GM21390 (cell line): ENCODE data around the gene AMBRA1.

Experiments
- ATAC-seq: cut with Tn5 transposase; IDR thresholded peaks from one replicate; pipeline ENCODE4 v1.9.1; 2021; ENCODE audit not compliant: unreplicated experiment

The AMBRA1 gene

DNA sequence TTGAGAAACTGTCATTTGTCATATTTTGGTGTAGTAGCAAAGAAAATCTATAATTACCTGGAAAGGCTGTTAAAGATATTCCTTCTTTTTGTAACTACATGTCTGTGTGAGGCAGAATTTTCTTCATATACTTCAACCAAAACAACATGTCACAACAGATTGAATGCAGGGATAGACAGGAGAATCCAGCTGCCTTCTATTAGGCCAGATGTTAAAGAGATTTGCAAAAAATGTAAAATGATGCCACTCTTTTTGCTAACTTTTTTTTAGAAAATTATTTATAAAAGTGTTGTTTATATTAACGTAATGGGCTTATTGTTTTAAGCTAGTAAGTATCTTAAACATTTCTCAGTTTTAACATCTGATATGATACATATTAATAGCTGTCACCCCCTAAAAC lies 233.9 kb downstream of the AMBRA1 start:
- no peak for ATAC-seq

DNA sequence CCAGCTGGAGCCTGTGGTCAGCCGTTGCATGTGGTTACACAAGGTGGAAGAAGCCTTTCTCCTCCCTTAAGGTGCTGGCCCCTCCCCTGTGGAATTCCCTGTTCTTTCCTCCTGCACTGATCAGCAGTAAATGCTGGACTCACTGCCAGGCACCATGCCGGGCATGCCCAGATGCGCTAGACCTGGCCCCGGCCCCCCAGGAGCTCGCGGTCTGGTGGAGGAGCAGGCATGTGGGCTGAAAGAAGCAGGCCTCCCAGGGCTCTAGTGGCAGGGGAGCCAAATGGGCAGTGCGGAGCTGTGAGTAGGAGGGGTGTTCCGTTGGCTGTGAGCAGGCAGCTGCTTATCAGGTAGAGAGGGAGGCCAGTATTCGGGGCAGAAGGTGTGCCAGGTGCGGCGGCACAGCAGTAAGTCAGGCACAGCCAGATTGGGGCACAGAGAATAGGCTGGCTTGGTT lies 236.3 kb downstream of the AMBRA1 start:
- ATAC-seq, result no peak

DNA sequence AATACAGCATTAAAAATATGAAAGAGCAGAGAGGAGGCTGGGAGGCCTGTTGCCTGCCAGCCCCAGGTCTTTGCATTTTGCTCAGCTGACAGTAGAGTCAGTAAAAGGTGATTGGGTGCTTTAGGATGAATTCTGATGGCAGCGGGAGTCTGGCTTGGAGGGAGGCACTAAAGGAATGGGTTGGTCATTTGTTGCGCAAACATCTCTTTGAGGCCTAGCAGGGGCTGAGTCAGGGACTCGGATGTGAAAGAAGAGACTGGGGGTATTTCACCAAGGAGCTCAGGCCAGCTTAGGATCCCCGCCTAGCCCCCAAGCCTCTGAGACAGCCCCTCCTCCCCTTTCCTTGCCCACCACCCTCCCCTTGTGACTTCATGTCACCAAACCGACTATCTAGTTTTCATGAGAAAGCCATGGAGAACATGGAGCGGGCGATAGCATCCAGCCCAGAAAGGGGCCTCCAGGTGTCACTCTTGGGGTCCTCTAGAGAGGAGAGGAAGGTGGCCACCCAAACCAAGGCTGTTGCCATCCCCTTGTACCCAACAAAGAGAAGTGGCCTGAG lies 236.8 kb downstream of the AMBRA1 start:
- ATAC-seq, result no peak

DNA sequence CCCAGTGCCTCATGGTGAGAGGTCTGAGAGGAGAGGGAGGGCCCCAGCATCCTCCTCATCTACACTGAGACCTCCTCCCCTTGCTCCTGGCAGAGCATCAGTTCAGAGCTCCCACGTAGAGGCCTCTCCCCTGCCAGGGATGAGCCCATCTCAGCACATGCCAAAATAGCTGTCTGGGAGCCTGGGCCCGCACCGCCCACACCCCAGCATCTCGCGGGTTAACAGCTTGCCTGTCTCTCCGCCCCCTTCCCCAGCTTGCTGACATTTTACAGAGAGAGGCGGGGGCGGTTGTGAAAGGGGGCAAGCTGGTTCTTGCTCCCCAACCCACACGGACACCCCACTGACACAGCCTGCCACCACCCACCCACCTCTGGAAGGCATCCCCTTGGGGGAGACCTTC lies 240.1 kb downstream of the AMBRA1 start:
- no peak for ATAC-seq

DNA sequence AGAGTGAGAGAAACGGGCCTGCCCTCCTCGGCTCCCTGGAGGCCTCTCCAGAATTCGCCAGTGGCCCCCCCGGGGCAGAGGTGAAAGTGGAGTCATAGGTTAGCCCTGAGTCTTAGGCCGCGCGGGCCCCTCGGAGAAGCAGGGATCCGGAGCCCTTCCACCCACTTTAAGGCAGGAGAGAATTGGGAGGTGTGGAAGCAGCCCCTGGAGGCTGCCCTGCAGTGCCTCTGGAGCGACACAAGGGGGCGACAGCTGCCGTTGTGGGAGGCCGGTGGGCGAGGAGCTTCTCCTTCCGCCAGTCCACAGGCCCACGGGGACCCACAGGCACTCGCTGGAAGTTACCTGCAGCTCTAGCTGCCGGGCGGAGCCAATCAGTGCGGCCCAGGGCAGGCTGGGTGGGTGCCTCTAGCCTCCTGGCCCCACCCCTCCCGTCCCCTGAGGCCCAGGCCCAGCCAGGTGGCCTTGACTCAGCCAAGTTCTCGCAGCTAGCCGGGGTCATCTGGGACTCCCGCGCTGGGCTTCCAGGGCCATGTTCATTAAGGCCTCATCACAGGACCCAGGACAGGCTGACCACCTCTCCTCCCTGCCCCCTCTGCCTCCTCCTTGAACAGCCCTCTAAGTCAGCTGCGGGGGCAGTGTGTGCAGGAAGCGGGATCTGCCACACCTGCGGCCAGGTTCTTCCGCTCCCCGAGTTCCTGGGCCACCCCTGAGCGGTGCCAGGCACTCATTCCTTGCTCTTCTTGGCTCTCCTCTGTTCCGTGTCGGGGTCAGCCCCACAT lies 241.6 kb downstream of the AMBRA1 start:
- no peak for ATAC-seq

DNA sequence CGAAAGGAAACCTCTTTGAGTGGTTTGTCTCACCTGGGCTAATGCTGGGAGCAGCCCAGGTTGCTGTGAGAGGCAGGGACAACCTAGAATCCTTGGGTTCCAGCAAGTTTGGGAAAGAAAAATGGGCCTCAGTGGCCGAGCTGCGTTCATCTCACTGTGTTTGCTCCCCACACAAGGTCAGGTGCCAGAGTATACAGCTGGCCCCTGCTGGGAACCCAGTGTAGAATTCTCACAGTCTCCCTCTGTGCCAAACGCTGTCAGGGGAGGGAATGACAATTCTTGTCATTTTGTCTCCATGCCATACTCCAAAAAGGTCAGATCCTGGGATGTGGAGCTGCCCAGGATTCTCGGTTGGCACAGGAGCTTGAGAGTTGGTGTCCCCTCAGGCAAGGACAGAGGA lies 242.2 kb downstream of the AMBRA1 start:
- no peak for ATAC-seq

DNA sequence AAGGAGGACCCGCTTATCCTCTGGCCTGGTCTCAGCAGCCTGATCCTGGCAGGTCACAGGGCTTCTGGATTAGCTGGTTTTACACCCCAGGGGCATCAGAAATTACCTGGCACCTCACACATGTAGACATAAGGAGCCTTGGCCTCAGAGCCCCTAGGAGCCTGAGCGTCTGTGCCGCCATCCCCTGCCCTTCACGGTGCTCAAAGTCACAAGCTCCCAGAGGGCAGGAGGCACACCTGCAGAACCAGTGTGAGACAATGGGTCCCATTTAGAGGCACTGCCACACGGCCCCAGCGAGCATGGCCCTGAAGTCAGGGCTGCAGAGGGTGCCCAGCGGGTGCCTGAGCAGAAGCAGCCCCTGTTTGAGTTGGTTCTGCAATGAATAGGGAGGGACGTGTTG lies 242.7 kb downstream of the AMBRA1 start:
- no peak for ATAC-seq

DNA sequence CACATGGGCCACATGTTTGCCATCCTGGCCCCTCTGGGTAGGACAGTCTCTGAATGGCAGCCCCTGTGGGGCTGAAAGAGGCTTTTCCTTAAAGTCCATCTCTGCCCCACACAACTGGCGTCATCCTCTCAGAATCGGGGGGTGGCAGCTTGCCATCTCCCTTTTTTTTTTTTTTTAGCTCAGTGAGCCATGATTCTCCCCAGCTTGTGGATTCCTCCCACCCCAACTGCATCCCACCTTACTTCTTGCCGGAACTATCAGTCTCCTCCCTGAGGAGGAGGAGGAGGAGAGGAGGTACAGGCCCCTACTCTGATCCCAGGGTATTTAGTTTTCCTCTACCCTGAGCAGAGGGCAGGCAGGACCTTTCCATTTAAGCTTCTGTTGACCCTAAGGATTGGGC lies 243.1 kb downstream of the AMBRA1 start:
- ATAC-seq, result no peak

DNA sequence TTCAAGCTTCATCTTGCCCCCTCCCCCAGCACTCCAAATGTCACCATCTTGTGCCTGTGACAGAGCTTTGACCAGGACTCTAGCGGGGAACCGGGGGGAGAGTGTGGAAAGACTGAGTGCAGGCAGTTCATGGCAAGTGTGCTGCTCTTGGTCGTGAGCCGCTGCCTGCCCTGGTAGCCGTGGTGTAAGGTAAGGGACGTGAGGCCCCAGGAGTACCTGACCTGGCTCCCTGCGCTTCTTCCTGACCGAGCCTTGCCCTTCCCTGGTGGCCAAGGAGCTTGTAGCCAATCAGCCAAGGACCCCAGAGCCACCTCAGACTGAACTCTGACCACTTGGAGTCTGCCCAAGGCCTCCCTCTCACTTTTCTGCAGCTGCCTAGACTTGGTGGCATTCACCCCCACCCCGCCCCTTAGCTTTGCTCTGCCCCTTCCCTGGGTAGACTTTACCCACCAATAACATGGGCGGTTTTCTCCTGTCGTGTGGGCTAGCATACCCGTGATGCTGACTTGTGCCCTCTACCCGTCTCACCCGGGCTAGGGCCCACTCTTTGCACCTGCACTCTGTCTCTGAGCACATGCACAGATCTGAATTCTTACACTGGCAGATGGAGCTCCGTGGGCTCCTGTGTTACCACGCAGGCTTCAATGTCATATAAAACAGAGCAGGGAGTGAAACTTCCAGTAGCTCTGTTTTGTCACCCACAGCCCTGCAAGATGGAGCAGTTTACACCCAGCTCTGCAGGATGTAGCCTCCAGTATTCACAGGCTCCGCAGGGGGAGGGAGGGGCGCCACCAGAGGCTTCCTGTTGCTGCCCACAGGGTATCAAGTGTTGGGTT lies 245.0 kb downstream of the AMBRA1 start:
- ATAC-seq, result no peak

DNA sequence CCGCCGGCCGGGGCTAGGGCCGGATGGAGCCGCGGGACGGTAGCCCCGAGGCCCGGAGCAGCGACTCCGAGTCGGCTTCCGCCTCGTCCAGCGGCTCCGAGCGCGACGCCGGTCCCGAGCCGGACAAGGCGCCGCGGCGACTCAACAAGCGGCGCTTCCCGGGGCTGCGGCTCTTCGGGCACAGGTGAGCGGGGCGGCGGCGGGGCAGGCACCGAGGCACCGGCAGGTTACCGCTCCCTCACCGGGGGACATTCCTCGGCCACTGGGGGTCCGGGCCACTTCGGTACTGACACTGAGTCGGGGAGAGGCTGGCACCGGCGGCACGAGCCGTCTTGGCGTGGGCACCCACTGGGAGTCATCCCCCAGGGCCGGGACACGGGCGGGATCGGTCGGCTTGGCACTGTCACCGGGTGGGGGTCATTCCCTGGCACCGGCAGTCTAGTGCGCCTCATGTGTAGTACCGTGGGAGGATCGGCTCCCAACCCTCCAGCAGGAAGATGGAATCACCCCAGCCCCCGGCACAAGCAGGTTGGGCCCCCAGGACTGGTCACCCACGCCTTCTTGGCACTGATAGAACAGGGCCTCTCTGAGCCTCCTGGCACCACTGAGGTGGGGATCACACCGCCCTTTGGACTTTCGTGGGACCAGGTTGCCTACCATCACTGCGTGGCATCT lies 246.0 kb downstream of the AMBRA1 start:
- ATAC-seq, result peak; percentile 3

DNA sequence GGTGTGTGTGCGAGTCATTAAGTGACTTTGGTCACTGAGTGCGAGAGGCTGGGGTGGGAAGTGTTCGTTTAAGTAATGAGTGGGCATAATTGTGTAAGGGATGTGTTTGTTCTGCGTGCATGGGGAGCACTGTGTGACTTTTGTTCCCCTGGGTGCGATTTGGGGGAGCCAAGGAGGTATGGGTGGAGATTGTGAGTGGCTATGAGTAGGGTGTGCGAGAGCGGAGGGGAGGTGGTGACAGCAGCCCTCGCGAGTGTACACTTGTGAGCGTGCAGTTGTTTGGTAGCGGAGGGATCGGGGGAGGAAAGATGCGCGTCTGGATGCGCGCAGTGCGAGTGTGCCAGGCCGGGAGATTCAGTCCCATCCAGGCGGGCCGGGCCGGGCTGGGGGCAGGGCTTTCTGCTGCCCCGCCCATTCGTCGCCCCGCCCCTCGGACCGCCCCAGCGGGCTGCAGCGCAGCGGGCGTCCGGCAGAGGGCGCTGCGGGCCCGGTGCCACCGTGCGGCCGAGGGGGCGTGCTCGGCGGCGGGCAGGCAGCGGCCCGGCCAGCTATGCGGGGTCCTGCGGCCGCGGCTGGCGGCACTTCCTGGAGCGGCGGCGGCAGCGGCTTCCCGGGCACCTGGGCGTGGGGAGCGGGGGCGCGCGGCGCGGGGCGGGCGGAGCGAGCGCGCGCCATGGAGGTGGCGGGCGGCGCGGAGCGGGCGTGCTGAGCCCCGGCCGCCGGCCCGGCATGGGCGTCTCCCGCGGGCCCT lies 246.8 kb downstream of the AMBRA1 start, which contains the start of gene DGKZ:
TSS of gene DGKZ (plus strand) at position 578 of the 751 bp plus-strand sequence. CDS start 197 bp downstream, outside the sequence.
- peak; percentile 63 for ATAC-seq
